Liver (tissue), 3 donors: Measurements from ENCODE around the gene PSMG3.

ENCODE experiments used
- EGR1 ChIP-seq, 2 donors: IDR thresholded peaks; 2 replicates each; pipeline ENCODE4 v1.6.1; 2016 to 2018; ENCODE audit warnings: antibody characterized with exemption in 2 of 2, low read depth in 2 of 2
- GABPA ChIP-seq, 2 donors: IDR thresholded peaks in 1 of 2; conservative IDR thresholded peaks in 1 of 2; 2 replicates each; pipeline ENCODE4 v1.6.1; 2016; ENCODE audit warnings: antibody characterized with exemption in 2 of 2, mild to moderate bottlenecking in 1 of 2, moderate library complexity in 1 of 2
- HNF4A ChIP-seq, 2 donors: conservative IDR thresholded peaks; 2 replicates each; pipeline ENCODE4 v1.6.1; 2016; ENCODE audit warnings: antibody characterized with exemption in 2 of 2, mild to moderate bottlenecking in 2 of 2
- JUND ChIP-seq, 2 donors: IDR thresholded peaks; 2 replicates each; pipeline ENCODE4 v1.6.1; 2016; ENCODE audit warnings: antibody characterized with exemption in 2 of 2
- RAD21 ChIP-seq, 2 donors: IDR thresholded peaks; 2 replicates each; pipeline ENCODE4 v1.6.1; 2016; ENCODE audit warnings: antibody characterized with exemption in 2 of 2, mild to moderate bottlenecking in 2 of 2
- RXRA ChIP-seq, 2 donors: IDR thresholded peaks; 2 replicates each; pipeline ENCODE4 v1.6.1; 2017 to 2018; ENCODE audit warnings: antibody characterized with exemption in 2 of 2, mild to moderate bottlenecking in 1 of 2
- SP1 ChIP-seq: IDR thresholded peaks from 2 replicates; pipeline ENCODE4 v1.6.1; 2018; ENCODE audit warnings: antibody characterized with exemption, mild to moderate bottlenecking
- TAF1 ChIP-seq: conservative IDR thresholded peaks from 2 replicates; pipeline ENCODE4 v1.6.1; 2016; ENCODE audit warnings: antibody characterized with exemption, mild to moderate bottlenecking
- YY1 ChIP-seq: IDR thresholded peaks from 2 replicates; pipeline ENCODE4 v1.6.1; 2016; ENCODE audit warnings: antibody characterized with exemption, mild to moderate bottlenecking
- TF ChIP-seq, protein P1 (sequence below): fragments of 150-350 bp; IDR thresholded peaks from 2 replicates; pipeline ENCODE4 v1.5.1; 2017; ENCODE audit warnings: improper control_type of control experiment, low read depth, low read length; ENCODE audit not compliant: missing input control
- TF ChIP-seq, protein P2 (sequence below): IDR thresholded peaks from 2 replicates; pipeline ENCODE4 v1.6.1; 2016; ENCODE audit warnings: antibody characterized with exemption
- TF ChIP-seq, protein P3 (sequence below): IDR thresholded peaks from 2 replicates; pipeline ENCODE4 v1.6.1; 2016; ENCODE audit warnings: antibody characterized with exemption, mild to moderate bottlenecking
- TF ChIP-seq, protein P4 (sequence below): IDR thresholded peaks from 2 replicates; pipeline ENCODE4 v1.6.1; 2016; ENCODE audit warnings: antibody characterized with exemption
- TF ChIP-seq, protein P5 (sequence below): IDR thresholded peaks from 2 replicates; pipeline ENCODE4 v1.6.1; 2016; ENCODE audit warnings: antibody characterized with exemption
- donor health status: healthy.
- donor health status: healthy.

DNA sequence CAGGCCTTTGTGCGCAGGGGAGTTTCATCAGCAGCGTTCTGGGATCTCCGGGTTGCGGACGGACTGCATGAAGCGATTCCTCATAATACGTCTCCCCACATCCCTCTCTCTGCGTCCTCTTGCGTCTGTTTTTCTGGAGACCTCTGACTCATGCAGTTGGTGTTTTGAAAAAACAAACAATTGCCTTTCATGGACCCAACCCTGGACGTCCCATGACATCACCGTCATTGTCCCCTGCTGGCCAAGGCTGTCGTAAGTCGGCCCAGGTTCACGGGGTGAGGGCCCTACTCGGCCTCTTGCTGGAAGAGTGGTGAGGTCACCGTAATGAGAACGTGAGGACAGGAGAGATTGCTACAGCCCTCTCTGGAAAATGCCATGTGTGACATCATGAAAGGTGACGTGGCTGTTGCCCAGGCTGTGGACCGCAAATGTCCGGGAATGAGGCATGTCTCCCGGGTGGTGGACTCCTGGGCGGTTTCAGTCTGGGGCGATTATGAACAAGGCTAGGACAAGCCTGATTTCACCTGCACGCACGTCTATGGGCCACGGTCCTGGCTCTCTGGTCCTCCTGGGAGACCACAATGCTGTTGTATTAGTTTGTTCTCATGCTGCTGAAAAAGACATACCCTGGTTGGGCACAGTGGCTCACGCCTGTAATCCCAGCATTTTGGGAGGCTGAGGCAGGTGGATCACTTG is 49.1 kb downstream of the PSMG3 start:
- TF ChIP-seq, protein P1, sequence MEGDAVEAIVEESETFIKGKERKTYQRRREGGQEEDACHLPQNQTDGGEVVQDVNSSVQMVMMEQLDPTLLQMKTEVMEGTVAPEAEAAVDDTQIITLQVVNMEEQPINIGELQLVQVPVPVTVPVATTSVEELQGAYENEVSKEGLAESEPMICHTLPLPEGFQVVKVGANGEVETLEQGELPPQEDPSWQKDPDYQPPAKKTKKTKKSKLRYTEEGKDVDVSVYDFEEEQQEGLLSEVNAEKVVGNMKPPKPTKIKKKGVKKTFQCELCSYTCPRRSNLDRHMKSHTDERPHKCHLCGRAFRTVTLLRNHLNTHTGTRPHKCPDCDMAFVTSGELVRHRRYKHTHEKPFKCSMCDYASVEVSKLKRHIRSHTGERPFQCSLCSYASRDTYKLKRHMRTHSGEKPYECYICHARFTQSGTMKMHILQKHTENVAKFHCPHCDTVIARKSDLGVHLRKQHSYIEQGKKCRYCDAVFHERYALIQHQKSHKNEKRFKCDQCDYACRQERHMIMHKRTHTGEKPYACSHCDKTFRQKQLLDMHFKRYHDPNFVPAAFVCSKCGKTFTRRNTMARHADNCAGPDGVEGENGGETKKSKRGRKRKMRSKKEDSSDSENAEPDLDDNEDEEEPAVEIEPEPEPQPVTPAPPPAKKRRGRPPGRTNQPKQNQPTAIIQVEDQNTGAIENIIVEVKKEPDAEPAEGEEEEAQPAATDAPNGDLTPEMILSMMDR: no peak
- TF ChIP-seq GABPA (IDR thresholded peaks at IDR 0.05 in 1 of 2, conservative IDR thresholded peaks at IDR 0.05 in 1 of 2): no peak
- TF ChIP-seq HNF4A (conservative IDR thresholded peaks at IDR 0.05): no peak
- no peak for TF ChIP-seq JUND (IDR thresholded peaks at IDR 0.05)
- no peak for TF ChIP-seq TAF1
- TF ChIP-seq SP1: no peak
- TF ChIP-seq, protein P2, sequence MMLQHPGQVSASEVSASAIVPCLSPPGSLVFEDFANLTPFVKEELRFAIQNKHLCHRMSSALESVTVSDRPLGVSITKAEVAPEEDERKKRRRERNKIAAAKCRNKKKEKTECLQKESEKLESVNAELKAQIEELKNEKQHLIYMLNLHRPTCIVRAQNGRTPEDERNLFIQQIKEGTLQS: no peak
- TF ChIP-seq EGR1 (IDR thresholded peaks at IDR 0.05; ENCODE audit: low read depth in 2 of 2): no peak
- TF ChIP-seq, protein P3, sequence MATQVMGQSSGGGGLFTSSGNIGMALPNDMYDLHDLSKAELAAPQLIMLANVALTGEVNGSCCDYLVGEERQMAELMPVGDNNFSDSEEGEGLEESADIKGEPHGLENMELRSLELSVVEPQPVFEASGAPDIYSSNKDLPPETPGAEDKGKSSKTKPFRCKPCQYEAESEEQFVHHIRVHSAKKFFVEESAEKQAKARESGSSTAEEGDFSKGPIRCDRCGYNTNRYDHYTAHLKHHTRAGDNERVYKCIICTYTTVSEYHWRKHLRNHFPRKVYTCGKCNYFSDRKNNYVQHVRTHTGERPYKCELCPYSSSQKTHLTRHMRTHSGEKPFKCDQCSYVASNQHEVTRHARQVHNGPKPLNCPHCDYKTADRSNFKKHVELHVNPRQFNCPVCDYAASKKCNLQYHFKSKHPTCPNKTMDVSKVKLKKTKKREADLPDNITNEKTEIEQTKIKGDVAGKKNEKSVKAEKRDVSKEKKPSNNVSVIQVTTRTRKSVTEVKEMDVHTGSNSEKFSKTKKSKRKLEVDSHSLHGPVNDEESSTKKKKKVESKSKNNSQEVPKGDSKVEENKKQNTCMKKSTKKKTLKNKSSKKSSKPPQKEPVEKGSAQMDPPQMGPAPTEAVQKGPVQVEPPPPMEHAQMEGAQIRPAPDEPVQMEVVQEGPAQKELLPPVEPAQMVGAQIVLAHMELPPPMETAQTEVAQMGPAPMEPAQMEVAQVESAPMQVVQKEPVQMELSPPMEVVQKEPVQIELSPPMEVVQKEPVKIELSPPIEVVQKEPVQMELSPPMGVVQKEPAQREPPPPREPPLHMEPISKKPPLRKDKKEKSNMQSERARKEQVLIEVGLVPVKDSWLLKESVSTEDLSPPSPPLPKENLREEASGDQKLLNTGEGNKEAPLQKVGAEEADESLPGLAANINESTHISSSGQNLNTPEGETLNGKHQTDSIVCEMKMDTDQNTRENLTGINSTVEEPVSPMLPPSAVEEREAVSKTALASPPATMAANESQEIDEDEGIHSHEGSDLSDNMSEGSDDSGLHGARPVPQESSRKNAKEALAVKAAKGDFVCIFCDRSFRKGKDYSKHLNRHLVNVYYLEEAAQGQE: no peak
- TF ChIP-seq RXRA (IDR thresholded peaks at IDR 0.05): no peak
- TF ChIP-seq RAD21 (IDR thresholded peaks at IDR 0.05): no peak
- TF ChIP-seq, protein P4, sequence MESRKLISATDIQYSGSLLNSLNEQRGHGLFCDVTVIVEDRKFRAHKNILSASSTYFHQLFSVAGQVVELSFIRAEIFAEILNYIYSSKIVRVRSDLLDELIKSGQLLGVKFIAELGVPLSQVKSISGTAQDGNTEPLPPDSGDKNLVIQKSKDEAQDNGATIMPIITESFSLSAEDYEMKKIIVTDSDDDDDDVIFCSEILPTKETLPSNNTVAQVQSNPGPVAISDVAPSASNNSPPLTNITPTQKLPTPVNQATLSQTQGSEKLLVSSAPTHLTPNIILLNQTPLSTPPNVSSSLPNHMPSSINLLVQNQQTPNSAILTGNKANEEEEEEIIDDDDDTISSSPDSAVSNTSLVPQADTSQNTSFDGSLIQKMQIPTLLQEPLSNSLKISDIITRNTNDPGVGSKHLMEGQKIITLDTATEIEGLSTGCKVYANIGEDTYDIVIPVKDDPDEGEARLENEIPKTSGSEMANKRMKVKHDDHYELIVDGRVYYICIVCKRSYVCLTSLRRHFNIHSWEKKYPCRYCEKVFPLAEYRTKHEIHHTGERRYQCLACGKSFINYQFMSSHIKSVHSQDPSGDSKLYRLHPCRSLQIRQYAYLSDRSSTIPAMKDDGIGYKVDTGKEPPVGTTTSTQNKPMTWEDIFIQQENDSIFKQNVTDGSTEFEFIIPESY: no peak
- TF ChIP-seq, protein P5, sequence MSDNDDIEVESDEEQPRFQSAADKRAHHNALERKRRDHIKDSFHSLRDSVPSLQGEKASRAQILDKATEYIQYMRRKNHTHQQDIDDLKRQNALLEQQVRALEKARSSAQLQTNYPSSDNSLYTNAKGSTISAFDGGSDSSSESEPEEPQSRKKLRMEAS: no peak
- no peak for TF ChIP-seq YY1
